KMS-11 (cell line): ENCODE data around the gene COL15A1.

Experiments
- H2AFZ ChIP-seq: fragments of 200-600 bp; sonication (generic); 2 replicates; pipeline ENCODE4 v1.6.1; 2016; ENCODE audit warnings: antibody characterized with exemption, mixed run types, low read depth
- H3K27ac ChIP-seq: fragments of 200-600 bp; sonication (generic); 2 replicates; pipeline ENCODE4 v1.6.1; 2016; ENCODE audit warnings: mild to moderate bottlenecking, mixed run types
- H3K27me3 ChIP-seq: fragments of 200-600 bp; sonication (generic); 2 replicates; pipeline ENCODE4 v1.6.1; 2017; ENCODE audit warnings: mild to moderate bottlenecking, low read depth, mixed run types, moderate library complexity; ENCODE audit not compliant: insufficient read depth
- H3K36me3 ChIP-seq: fragments of 200-600 bp; sonication (generic); 2 replicates; pipeline ENCODE4 v1.6.1; 2017; ENCODE audit warnings: mild to moderate bottlenecking, mixed run types; ENCODE audit not compliant: insufficient read depth
- H3K4me1 ChIP-seq: fragments of 200-600 bp; sonication (generic); 2 replicates; pipeline ENCODE4 v1.6.1; 2016; ENCODE audit warnings: mild to moderate bottlenecking, low read depth, mixed run types; ENCODE audit not compliant: poor library complexity, severe bottlenecking
- H3K4me2 ChIP-seq: fragments of 200-600 bp; sonication (generic); 2 replicates; pipeline ENCODE4 v1.7.0; 2016; ENCODE audit warnings: mild to moderate bottlenecking, mixed run types
- H3K4me3 ChIP-seq: fragments of 200-600 bp; sonication (generic); IDR thresholded peaks from 2 replicates; pipeline ENCODE4 v1.6.1; 2017; ENCODE audit warnings: low read depth, low read length, mixed read lengths; ENCODE audit not compliant: insufficient read depth
- H3K79me2 ChIP-seq: fragments of 200-600 bp; sonication (generic); 2 replicates; pipeline ENCODE4 v1.6.1; 2016; ENCODE audit warnings: low read depth, mixed run types; ENCODE audit not compliant: insufficient read depth
- H3K9ac ChIP-seq: fragments of 200-600 bp; sonication (generic); 2 replicates; pipeline ENCODE4 v1.6.1; 2016; ENCODE audit warnings: mild to moderate bottlenecking, mixed run types
- H4K20me1 ChIP-seq: fragments of 200-600 bp; sonication (generic); 2 replicates; pipeline ENCODE4 v1.6.1; 2016; ENCODE audit warnings: mild to moderate bottlenecking, mixed run types; ENCODE audit not compliant: insufficient read depth
- TF ChIP-seq, protein P1 (sequence below): fragments of 200-600 bp; sonication (generic); conservative IDR thresholded peaks from 2 replicates; pipeline ENCODE4 v1.6.1; 2017; ENCODE audit warnings: low read depth, mild to moderate bottlenecking, antibody characterized with exemption, low read length, moderate library complexity, mixed read lengths

The COL15A1 gene

DNA sequence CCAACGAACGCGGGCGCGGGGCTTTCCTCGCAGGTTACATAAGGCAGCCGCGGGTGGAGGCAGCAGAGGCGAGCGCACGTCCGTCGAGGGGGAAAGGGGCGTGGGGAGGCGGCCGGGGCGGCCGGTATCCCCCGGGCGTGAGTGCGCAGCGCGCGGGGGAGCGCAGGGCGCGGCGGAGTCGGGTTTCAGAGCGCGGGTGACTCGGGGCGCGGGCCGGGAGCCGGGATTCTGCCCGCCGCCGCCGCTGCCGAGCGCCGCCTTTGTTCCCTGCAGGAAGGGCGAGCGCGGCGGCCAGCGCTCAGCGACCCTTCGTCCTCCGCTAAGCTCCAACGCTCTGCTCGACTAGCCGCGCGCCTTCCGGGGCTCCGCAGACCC is at the start of gene COL15A1:
TSS of gene COL15A1 (plus strand) at position 226 of the 375 bp plus-strand sequence. CDS start 155 bp downstream, outside the sequence.
- H2AFZ ChIP-seq: no peak within 1 kb of the TSS
- H3K4me1 ChIP-seq: no peaks in the 10 kb centered on the region
- no peaks in the 10 kb centered on the region for H3K36me3 ChIP-seq
- TF ChIP-seq, protein P1, sequence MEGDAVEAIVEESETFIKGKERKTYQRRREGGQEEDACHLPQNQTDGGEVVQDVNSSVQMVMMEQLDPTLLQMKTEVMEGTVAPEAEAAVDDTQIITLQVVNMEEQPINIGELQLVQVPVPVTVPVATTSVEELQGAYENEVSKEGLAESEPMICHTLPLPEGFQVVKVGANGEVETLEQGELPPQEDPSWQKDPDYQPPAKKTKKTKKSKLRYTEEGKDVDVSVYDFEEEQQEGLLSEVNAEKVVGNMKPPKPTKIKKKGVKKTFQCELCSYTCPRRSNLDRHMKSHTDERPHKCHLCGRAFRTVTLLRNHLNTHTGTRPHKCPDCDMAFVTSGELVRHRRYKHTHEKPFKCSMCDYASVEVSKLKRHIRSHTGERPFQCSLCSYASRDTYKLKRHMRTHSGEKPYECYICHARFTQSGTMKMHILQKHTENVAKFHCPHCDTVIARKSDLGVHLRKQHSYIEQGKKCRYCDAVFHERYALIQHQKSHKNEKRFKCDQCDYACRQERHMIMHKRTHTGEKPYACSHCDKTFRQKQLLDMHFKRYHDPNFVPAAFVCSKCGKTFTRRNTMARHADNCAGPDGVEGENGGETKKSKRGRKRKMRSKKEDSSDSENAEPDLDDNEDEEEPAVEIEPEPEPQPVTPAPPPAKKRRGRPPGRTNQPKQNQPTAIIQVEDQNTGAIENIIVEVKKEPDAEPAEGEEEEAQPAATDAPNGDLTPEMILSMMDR: no peak
- no peak within 1 kb of the TSS for H3K27ac ChIP-seq
- no peaks in the 10 kb centered on the region for H4K20me1 ChIP-seq
- H3K4me3 ChIP-seq: no peak within 1 kb of the TSS
- no peak within 1 kb of the TSS for H3K4me2 ChIP-seq
- H3K9ac ChIP-seq: no peak within 1 kb of the TSS
- H3K27me3 ChIP-seq: no peaks in the 10 kb centered on the region
- H3K79me2 ChIP-seq: no peaks in the 10 kb centered on the region

DNA sequence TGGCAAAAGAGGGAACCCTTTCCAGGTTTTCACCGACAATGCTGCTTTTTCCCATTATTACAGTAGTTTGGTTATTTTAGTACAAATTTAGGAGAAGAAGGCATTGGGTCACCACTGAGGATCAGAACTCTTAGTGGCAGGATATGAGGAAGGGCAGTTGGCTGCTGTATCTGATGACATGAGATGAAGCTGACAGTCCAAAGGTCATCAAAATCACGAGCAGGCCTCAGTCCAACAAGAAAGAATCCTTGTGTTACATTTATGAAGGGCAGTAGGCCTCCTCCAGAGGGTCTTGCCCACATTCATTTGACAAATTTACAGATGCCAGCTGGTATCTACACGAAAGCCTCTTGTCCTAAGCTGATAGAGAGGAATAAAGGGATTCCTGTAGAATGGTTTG is 49.5 kb upstream of the COL15A1 start:
- Histone ChIP-seq H3K27me3 (no peaks in the 10 kb centered on the region), H3K4me2 (no peak overlapping the region), H2AFZ (no peak overlapping the region), H4K20me1 (no peaks in the 10 kb centered on the region), H3K27ac (no peak overlapping the region), H3K79me2 (no peaks in the 10 kb centered on the region), H3K4me3 (no peak overlapping the region), H3K9ac (no peak overlapping the region), H3K4me1 (peaks cover 24% of the 10 kb centered on the region), H3K36me3 (no peaks in the 10 kb centered on the region)
- TF ChIP-seq, protein P1: no peak

DNA sequence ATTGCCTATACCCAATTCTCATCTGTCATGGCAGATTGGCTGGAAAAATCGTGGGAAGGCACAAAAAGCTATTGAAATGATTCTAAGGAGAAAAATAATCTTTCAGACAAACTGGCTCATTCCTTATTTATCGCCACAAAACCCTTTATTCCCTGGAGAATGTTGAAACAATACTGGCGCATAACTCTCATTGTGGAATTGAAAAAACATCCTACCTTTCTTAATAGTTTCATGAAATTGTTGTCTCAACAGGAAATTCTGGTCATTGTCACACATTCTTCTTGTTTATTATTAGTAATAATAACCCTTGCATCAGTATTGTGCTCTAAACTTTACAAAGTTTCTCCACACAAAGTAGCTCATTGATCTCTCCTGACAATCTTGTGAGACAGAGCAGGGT is 48.9 kb upstream of the COL15A1 start:
- Histone ChIP-seq H4K20me1 (no peaks in the 10 kb centered on the region), H3K27me3 (no peaks in the 10 kb centered on the region), H3K9ac (no peak overlapping the region), H3K4me1 (peaks cover 24% of the 10 kb centered on the region), H3K4me3 (no peak overlapping the region), H3K79me2 (no peaks in the 10 kb centered on the region), H3K36me3 (no peaks in the 10 kb centered on the region), H3K27ac (no peak overlapping the region), H3K4me2 (no peak overlapping the region), H2AFZ (no peak overlapping the region)
- TF ChIP-seq, protein P1: no peak

DNA sequence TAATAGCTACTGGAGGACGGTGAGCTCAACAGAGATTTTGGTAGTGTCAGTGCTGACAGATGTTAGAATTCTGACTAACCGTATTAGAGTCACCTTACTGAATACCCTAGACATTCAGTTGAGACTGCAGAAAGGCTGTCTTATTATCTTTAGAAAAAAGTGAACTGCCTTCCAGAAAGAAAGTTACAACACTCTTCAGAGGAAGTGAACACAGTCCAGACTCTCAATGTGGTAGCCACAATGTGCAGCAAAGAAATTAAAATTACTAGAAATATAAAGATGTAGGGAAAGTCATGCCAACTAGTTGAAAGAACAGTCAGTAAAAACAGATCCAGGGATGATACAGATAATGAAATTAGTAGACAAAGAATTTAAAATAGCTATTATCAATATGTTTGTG is 47.1 kb upstream of the COL15A1 start:
- Histone ChIP-seq H2AFZ (no peak overlapping the region), H3K27me3 (no peaks in the 10 kb centered on the region), H3K9ac (no peak overlapping the region), H3K4me2 (no peak overlapping the region), H3K36me3 (no peaks in the 10 kb centered on the region), H3K27ac (no peak overlapping the region), H4K20me1 (no peaks in the 10 kb centered on the region), H3K4me3 (no peak overlapping the region), H3K79me2 (no peaks in the 10 kb centered on the region), H3K4me1 (peaks cover 20% of the 10 kb centered on the region)
- TF ChIP-seq, protein P1: no peak
